CD4-positive, alpha-beta T cell (primary cell): ENCODE data around the gene SRMS. TPM values are rescaled to one million over a fixed set of nuclear protein-coding genes. Genes with fewer than 3 reads are reported as not detected.

Experiments
- ATAC-seq: fragments of 200-7000 bp; cut with Tn5 transposase; one replicate; pipeline ENCODE4 v1.10.0; 2022; ENCODE audit warnings: mild to moderate bottlenecking; ENCODE audit not compliant: poor library complexity
- CTCF ChIA-PET: fragments of 350-600 bp; sonication (Branson Sonifier 250); formaldehyde crosslinking; loops from one replicate; lab custom pipeline; 2021; ENCODE audit warnings: antibody characterized with exemption, inconsistent platforms; lab: Charles Lee
- POLR2A ChIA-PET: fragments of 350-600 bp; sonication (Branson Sonifier 250); formaldehyde crosslinking; loops from one replicate; lab custom pipeline; 2021; ENCODE audit warnings: antibody characterized with exemption, inconsistent platforms; lab: Charles Lee
- DNase-seq, 14 experiments: peaks; one replicate each; pipeline ENCODE4 v3.0.0-alpha.2; 2013 to 2020; ENCODE audit warnings: mixed read lengths in 2 of 14
- H3K27ac ChIP-seq, 2 donors: one replicate each; pipeline versions ENCODE4 v1.5.1 to v1.7.0; 2013; ENCODE audit warnings: low read length in 2 of 2, low read depth in 1 of 2, mild to moderate bottlenecking in 1 of 2
- H3K27me3 ChIP-seq, 2 experiments: 1 replicate in 1 of 2; 2 replicates in 1 of 2; pipeline versions ENCODE4 v1.6.1 to v1.7.0; 2013; ENCODE audit warnings: low read length in 2 of 2, control low read depth in 1 of 2, mild to moderate bottlenecking in 1 of 2, moderate library complexity in 1 of 2; ENCODE audit not compliant: insufficient read depth in 2 of 2, control insufficient read depth in 1 of 2
- H3K36me3 ChIP-seq: one replicate; pipeline ENCODE4 v1.6.1; 2013; ENCODE audit warnings: low read length, control low read depth; ENCODE audit not compliant: insufficient read depth
- H3K4me1 ChIP-seq: one replicate; pipeline ENCODE4 v1.6.1; 2013; ENCODE audit warnings: low read length, control low read depth; ENCODE audit not compliant: insufficient read depth
- H3K4me3 ChIP-seq: one replicate; pipeline ENCODE4 v1.5.1; 2013; ENCODE audit warnings: mild to moderate bottlenecking, low read length, moderate library complexity
- H3K9me3 ChIP-seq, 2 experiments: 1 replicate in 1 of 2; 2 replicates in 1 of 2; pipeline versions ENCODE4 v1.6.1 to v1.7.0; 2013; ENCODE audit warnings: low read length in 2 of 2, mild to moderate bottlenecking in 2 of 2, control low read depth in 1 of 2, moderate library complexity in 1 of 2; ENCODE audit not compliant: control insufficient read depth in 1 of 2, insufficient read depth in 1 of 2
- H3K27ac Mint-ChIP-seq: one replicate; pipeline ENCODE4 v1.8.0; 2020; ENCODE audit warnings: mixed read lengths
- H3K27me3 Mint-ChIP-seq: one replicate; pipeline ENCODE4 v1.8.0; 2021; ENCODE audit warnings: mixed read lengths
- H3K36me3 Mint-ChIP-seq: one replicate; pipeline ENCODE4 v1.8.0; 2021; ENCODE audit warnings: low read depth, mixed read lengths
- H3K4me1 Mint-ChIP-seq: one replicate; pipeline ENCODE4 v1.8.0; 2021; ENCODE audit warnings: low read depth, mixed read lengths
- H3K4me3 Mint-ChIP-seq: one replicate; pipeline ENCODE4 v1.8.0; 2020; ENCODE audit warnings: mild to moderate bottlenecking, mixed read lengths
- H3K9me3 Mint-ChIP-seq: one replicate; pipeline ENCODE4 v1.8.0; 2020; ENCODE audit warnings: mixed read lengths
- intact Hi-C, 2 experiments: fragments of 100-400 bp; cut with DNase I in 1 of 2; cut with micrococcal nuclease in 1 of 2; formaldehyde crosslinking; loops; one replicate each; pipeline versions ENCODE4 v1.15.1 to v1.9.0; 2023 to 2025; cut with DNase I, micrococcal nuclease
- total RNA-seq, 174 experiments: library from RNA in 2 of 174; stranded (reverse) in 2 of 174; gene quantifications; one replicate each; pipeline ENCODE4 v1.2.3 and lab custom pipeline; 2021 to 2026
- TF ChIP-seq, protein P1 (sequence below): fragments of 200-600 bp; IDR thresholded peaks from one replicate; pipeline ENCODE4 v1.8.0; 2022; ENCODE audit warnings: antibody characterized with exemption, mild to moderate bottlenecking

SRMS gene
- total RNA-seq, 2 experiments from 2014 or later, result not detected

DNA sequence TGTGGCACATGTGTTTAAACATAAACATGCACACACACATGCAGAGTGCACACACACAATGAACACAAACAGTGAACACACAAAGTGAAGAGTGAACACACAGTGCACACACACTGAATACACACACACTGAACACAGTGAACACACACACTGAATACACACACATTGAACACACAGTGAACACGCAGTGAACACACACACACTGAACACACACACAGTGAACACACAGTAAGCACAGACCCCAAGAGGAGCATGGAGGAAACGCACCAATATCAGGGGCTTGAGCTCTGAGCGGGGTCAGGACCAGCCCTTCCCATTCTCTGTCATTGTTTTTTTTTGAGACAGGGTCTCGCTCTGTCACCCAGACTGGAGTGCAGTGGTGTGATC, 43.6 kb upstream of the SRMS start:
- Mint-ChIP-seq H3K27me3 (no peaks in the 10 kb centered on the region), H3K27ac (no peak overlapping the region), H3K36me3 (peaks cover 70% of the 10 kb centered on the region), H3K4me1 (peaks cover 16% of the 10 kb centered on the region), H3K9me3 (no peaks in the 10 kb centered on the region), H3K4me3 (no peak overlapping the region)
- intact Hi-C loops, result no loop called here
- DNase-seq (no peak), ATAC-seq (no peak)
- no peaks in the 10 kb centered on the region for H3K27me3 ChIP-seq
- POLR2A ChIA-PET, result interaction anchor here (0.6 kb wide), 1 partner anchor 65 kb away, joined by 3 read pairs; no protein-coding TSS in a partner anchor
- H3K36me3 ChIP-seq, result peaks cover 56% of the 10 kb centered on the region
- H3K4me1 ChIP-seq, result peaks cover 18% of the 10 kb centered on the region
- H3K9me3 ChIP-seq, result no peaks in the 10 kb centered on the region
- CTCF ChIA-PET, result no interaction called here
- no peak overlapping the region for H3K4me3 ChIP-seq
- TF ChIP-seq, protein P1, sequence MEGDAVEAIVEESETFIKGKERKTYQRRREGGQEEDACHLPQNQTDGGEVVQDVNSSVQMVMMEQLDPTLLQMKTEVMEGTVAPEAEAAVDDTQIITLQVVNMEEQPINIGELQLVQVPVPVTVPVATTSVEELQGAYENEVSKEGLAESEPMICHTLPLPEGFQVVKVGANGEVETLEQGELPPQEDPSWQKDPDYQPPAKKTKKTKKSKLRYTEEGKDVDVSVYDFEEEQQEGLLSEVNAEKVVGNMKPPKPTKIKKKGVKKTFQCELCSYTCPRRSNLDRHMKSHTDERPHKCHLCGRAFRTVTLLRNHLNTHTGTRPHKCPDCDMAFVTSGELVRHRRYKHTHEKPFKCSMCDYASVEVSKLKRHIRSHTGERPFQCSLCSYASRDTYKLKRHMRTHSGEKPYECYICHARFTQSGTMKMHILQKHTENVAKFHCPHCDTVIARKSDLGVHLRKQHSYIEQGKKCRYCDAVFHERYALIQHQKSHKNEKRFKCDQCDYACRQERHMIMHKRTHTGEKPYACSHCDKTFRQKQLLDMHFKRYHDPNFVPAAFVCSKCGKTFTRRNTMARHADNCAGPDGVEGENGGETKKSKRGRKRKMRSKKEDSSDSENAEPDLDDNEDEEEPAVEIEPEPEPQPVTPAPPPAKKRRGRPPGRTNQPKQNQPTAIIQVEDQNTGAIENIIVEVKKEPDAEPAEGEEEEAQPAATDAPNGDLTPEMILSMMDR, result no peak
- H3K27ac ChIP-seq, result no peak overlapping the region

DNA sequence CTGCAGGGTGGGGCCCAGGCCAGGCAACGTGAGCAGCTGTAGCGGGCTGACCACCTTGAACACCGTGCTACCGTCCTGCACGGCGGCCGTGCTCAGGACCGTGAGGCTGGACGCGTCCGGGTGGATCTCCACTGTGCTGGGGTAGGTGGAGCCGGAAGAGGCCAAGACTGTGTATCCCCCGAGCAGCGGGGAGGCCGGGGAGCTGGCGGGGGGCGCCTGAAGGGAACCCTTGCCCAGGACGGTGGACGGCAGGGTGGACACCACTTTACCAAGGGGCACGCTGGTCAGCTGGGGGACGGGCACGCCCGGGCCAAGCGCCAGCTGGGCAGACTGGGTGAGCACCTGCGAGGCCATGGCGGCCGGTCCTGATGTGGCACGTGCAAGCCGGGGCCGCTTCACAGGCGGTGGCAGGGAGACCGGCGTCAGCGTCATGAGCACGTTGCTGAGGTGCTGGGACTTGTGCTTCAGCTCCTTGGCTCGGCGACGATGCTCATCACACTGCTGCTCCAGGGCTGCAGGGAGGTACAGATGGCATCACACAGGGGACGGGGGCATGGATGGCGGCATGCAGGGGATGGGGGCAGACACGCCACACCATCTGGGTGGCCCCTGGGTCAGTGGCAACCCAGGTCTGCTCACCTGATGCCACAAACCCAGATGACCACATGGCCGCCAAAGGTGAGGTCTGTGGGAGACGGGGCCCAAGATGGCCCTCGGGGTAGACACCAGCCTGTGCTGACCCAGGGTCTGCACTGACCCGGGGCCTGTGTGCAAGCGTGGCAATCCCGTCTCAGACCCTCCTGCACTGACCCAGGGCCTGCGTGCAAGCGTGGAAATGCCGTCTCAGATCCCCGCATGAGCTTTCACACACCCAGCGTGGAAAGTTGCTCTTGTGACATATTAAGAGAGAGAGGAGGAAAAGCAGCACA, 42.9 kb upstream of the SRMS start:
- intact Hi-C loops, result no loop called here
- no peaks in the 10 kb centered on the region for H3K9me3 ChIP-seq
- no peak overlapping the region for H3K4me3 ChIP-seq
- H3K36me3 Mint-ChIP-seq, result peaks cover 69% of the 10 kb centered on the region
- peaks cover 22% of the 10 kb centered on the region for H3K4me1 Mint-ChIP-seq
- H3K27ac ChIP-seq, result no peak overlapping the region
- H3K4me1 ChIP-seq, result peaks cover 18% of the 10 kb centered on the region
- CTCF ChIA-PET, result no interaction called here
- H3K27me3 Mint-ChIP-seq, result no peaks in the 10 kb centered on the region
- H3K36me3 ChIP-seq, result peaks cover 54% of the 10 kb centered on the region
- POLR2A ChIA-PET, result interaction anchor here (0.6 kb wide), 1 partner anchor 66 kb away, joined by 3 read pairs; no protein-coding TSS in a partner anchor
- H3K27ac Mint-ChIP-seq, result no peak overlapping the region
- no peaks in the 10 kb centered on the region for H3K9me3 Mint-ChIP-seq
- H3K4me3 Mint-ChIP-seq, result no peak overlapping the region
- H3K27me3 ChIP-seq, result no peaks in the 10 kb centered on the region
- no peak for ATAC-seq
- TF ChIP-seq, protein P1, result no peak
- no peak for DNase-seq

DNA sequence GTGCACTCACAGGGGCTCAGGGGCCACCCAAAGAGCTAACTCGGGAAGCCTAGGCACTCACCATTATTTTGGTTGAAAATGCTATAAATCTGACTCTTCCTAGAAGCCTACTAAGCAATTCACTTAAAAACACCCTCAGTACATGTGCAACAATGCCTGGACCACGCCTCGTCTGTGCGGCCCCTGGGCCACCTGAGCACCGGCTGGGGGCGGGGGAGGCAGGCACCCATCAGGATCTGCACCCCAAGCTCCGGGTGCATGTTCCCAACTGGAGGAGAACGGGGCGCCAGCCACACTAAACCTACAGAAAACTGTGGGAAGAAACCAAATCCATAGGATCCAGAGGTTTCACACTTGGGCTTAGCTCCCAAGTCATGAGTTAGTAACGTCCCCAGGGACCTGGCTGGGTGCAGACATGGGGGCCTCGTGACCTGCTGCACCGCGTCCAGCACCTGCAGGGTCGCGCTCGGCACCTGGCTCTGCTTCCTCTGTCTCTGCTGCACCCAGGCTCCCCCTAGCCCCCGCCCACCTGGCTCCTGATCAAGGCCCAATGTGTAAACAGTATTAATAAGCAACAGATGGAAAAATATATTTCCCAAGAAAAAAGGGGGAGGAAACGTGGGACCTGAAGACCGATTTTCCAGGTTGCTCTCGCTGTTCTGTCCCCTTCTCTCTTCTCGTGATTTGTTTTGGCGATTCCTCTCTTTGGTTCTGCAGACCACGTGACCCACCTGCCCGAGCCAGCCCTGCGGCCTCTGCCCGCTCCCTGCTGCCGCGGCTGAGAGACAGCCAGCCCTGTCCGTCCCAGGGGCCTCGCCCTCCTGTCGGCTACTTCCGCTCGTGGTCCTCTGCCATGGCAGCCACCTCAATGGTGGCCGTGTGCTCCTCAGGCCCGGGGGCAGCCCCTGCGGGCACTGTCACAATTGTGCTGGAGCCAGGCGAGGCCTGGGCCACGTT, 42.0 kb upstream of the SRMS start:
- ChIA-PET POLR2A (no interaction called here), CTCF (no interaction called here)
- Mint-ChIP-seq H3K4me3 (no peak overlapping the region), H3K9me3 (no peaks in the 10 kb centered on the region), H3K4me1 (peaks cover 23% of the 10 kb centered on the region), H3K27ac (no peak overlapping the region), H3K27me3 (no peaks in the 10 kb centered on the region), H3K36me3 (peaks cover 60% of the 10 kb centered on the region)
- H3K4me3 ChIP-seq, result no peak overlapping the region
- intact Hi-C loops, result no loop called here
- no peak for ATAC-seq
- peaks cover 50% of the 10 kb centered on the region for H3K36me3 ChIP-seq
- no peaks in the 10 kb centered on the region for H3K27me3 ChIP-seq
- peaks cover 18% of the 10 kb centered on the region for H3K4me1 ChIP-seq
- DNase-seq, result no peak
- TF ChIP-seq, protein P1, result no peak
- H3K9me3 ChIP-seq, result no peaks in the 10 kb centered on the region
- H3K27ac ChIP-seq, result no peak overlapping the region
